K562 (cell line): ENCODE results near the gene CDC14B. TPM values are rescaled to one million over a fixed set of nuclear protein-coding genes. Genes with fewer than 3 reads are reported as not detected.

Experiments
- ATAC-seq: fragments of 200-7000 bp; cut with Tn5 transposase; 3 replicates; pipeline ENCODE4 v1.9.1; 2020; ENCODE audit warnings: moderate library complexity
- BruUV-seq: library from RNA; stranded (reverse); fragments of 400-500 nt; replicated peaks from 2 replicates; lab custom pipeline; 2021; lab: Mats Ljungman, UMichigan
- CTCF ChIA-PET: fragments of 300-600 bp; formaldehyde crosslinking; extraction: SDS; loops from one replicate; lab custom pipeline; 2021; ENCODE audit warnings: low intra/inter-chr PET ratio; lab: Yijun Ruan, JAX
- POLR2A ChIA-PET: fragments of 300-600, 350-650 bp; sonication (Branson Sonifier 250); formaldehyde crosslinking; extraction: SDS; loops from one replicate; lab custom pipeline; 2021; ENCODE audit warnings: antibody characterized with exemption, inconsistent platforms; lab: Yijun Ruan, JAX
- DNase-seq, 4 experiments: peaks; one replicate each; pipeline versions ENCODE4 v3.0.0 to v3.0.0-alpha.2; 2011 to 2018; ENCODE audit warnings: low spot score in 3 of 4, mixed read lengths in 3 of 4; ENCODE audit errors: extremely low read depth in 1 of 4
- FAIRE-seq: peaks from 2 replicates; lab custom pipeline; 2011; peaks lifted over from hg19 to GRCh38; lab: Jason Lieb, UNC
- H2AFZ ChIP-seq: 2 replicates; pipeline ENCODE4 v1.6.0; 2011; ENCODE audit warnings: low read depth, low read length, control low read depth, inconsistent platforms
- H3K27ac ChIP-seq: fragments of 200-600 bp; 3 replicates; pipeline ENCODE4 v1.8.0; 2011; ENCODE audit warnings: low read depth, mild to moderate bottlenecking, control low read depth, inconsistent platforms, low read length, moderate library complexity, mixed read lengths; ENCODE audit errors: extremely low read depth
- H3K27me3 ChIP-seq, 2 experiments: fragments of 300-600 bp in 1 of 2; 2 replicates in 1 of 2; 3 replicates in 1 of 2; pipeline versions ENCODE4 v1.6.0 to v1.8.0; 2011; ENCODE audit warnings: inconsistent platforms in 2 of 2, low read length in 2 of 2, mild to moderate bottlenecking in 1 of 2, mixed read lengths in 1 of 2, moderate library complexity in 1 of 2; ENCODE audit not compliant: control insufficient read depth in 2 of 2, insufficient read depth in 2 of 2
- H3K36me3 ChIP-seq: fragments of 300-600 bp; 3 replicates; pipeline ENCODE4 v1.8.0; 2011; ENCODE audit warnings: mild to moderate bottlenecking, low read length, inconsistent platforms; ENCODE audit not compliant: control insufficient read depth, insufficient read depth
- H3K4me1 ChIP-seq, 2 experiments: fragments of 200-600 bp in 1 of 2; replicated peaks in 1 of 2; 2 replicates in 1 of 2; 3 replicates in 1 of 2; pipeline versions ENCODE4 v1.5.1 to v1.8.0; 2011; ENCODE audit warnings: inconsistent platforms in 2 of 2, low read length in 2 of 2, mild to moderate bottlenecking in 1 of 2, mixed read lengths in 1 of 2, moderate library complexity in 1 of 2; ENCODE audit not compliant: control insufficient read depth in 2 of 2, insufficient read depth in 2 of 2
- H3K4me2 ChIP-seq: 2 replicates; pipeline ENCODE4 v1.6.1; 2011; ENCODE audit warnings: low read length, control low read depth, inconsistent platforms, mixed read lengths; ENCODE audit not compliant: insufficient read depth
- H3K4me3 ChIP-seq: fragments of 200-600 bp; sonication (generic), shearing (Covaris generic); 2 replicates; pipeline ENCODE4 v1.5.1; 2016; ENCODE audit warnings: control low read depth, inconsistent platforms
- H3K79me2 ChIP-seq: fragments of 200-600 bp; 3 replicates; pipeline ENCODE4 v1.8.0; 2011; ENCODE audit warnings: low read length, inconsistent platforms; ENCODE audit not compliant: control insufficient read depth, insufficient read depth
- H3K9ac ChIP-seq, 2 experiments: 2 replicates each; pipeline versions ENCODE4 v1.6.0 to v1.6.1; 2011; ENCODE audit warnings: low read depth in 2 of 2, low read length in 2 of 2, control low read depth in 1 of 2, inconsistent platforms in 1 of 2, mild to moderate bottlenecking in 1 of 2, mixed read lengths in 1 of 2; ENCODE audit not compliant: insufficient read depth in 1 of 2
- H3K9me1 ChIP-seq: one replicate; pipeline ENCODE4 v1.6.0; 2011; ENCODE audit warnings: inconsistent platforms, mild to moderate bottlenecking, low read length, moderate library complexity; ENCODE audit not compliant: control insufficient read depth, insufficient read depth
- H3K9me3 ChIP-seq: replicated peaks from 2 replicates; pipeline ENCODE4 v1.5.1; 2011; ENCODE audit warnings: low read depth, low read length, inconsistent platforms; ENCODE audit not compliant: control insufficient read depth, insufficient read depth
- H4K20me1 ChIP-seq: replicated peaks from 2 replicates; pipeline ENCODE4 v1.6.1; 2011; ENCODE audit warnings: low read length, inconsistent platforms, mixed read lengths; ENCODE audit not compliant: control insufficient read depth, insufficient read depth
- MCM3 ChIP-seq: fragments of 450-650 bp; IDR thresholded peaks from 2 replicates; pipeline ENCODE4 v1.6.1; 2016
- RHOXF2B ChIP-seq: fragments of 250-450 bp; sonication (Bioruptor Pico); conservative IDR thresholded peaks from 2 replicates; pipeline ENCODE4 v1.5.1; 2021
- WGBS: fragments of 100-300 bp; shearing (Covaris generic); methylation state at CpG from one replicate; pipeline ENCODE4 v1.1.6; 2016; ENCODE audit warnings: low coverage, mixed read lengths; ENCODE audit not compliant: insufficient coverage; ENCODE audit errors: missing lambda C conversion rate; 5-methylcytosine and 5-hydroxymethylcytosine counted together
- in situ Hi-C: fragments of 300-500 bp; cut with MboI; formaldehyde crosslinking; loops from 4 replicates; pipeline ENCODE4 v1.15.0; 2018; ENCODE audit warnings: inconsistent platforms, mixed read lengths
- intact Hi-C: fragments of 100-400 bp; cut with micrococcal nuclease; formaldehyde crosslinking; loops from 2 replicates; pipeline ENCODE4 v1.14.2; 2022
- polyA plus RNA-seq, 8 experiments: library from polyadenylated mRNA; depleted of rRNA in 4 of 8; stranded (reverse) in 5 of 8; unstranded in 3 of 8; fragments of >200 nt; fragmentation: Nextera tagmentation in 2 of 8; fragmentation: Illumina TruSeq in 1 of 8; extraction: Ambion mirVana in 2 of 8; extraction: Trizol in 1 of 8; gene quantifications; 2 replicates each; pipeline versions ENCODE4 v1.2.1 to v1.2.3, GENCODE V29; 2011 to 2014; ENCODE audit warnings: inconsistent platforms in 1 of 8, missing spikeins in 1 of 8
- total RNA-seq, 7 experiments: library from RNA; depleted of rRNA in 6 of 7; stranded (reverse); fragments of >200 nt in 6 of 7; fragmentation: Illumina TruSeq in 2 of 7; extraction: Trizol in 2 of 7; gene quantifications; 2 replicates each; pipeline versions ENCODE4 v1.2.1 to v1.2.3, GENCODE V29; 2011 to 2021; ENCODE audit warnings: low replicate concordance in 1 of 7
- TF ChIP-seq, protein P1 (sequence below): fragments of 450-650 bp; IDR thresholded peaks from 2 replicates; pipeline ENCODE4 v1.6.1; 2018; ENCODE audit not compliant: partially characterized antibody

The CDC14B gene
- total and polyA plus RNA-seq, 9 of the 15 experiments (the other 6 are each of a cell fraction or from before 2014, with no cell fraction given) = 1.4 to 6.0 (median 3.8) TPM

- H3K9me3 ChIP-seq = no peaks in the 10 kb centered on the region; the same call in 1 of the 2 replicates
- in situ Hi-C loops (no loop called here), intact Hi-C loops (no loop called here)
- H3K27me3 ChIP-seq = peaks cover 5 to 6% of the 10 kb centered on the region in 2 experiments; a peak in 3 of 5 replicates
- CTCF ChIA-PET = no interaction called here
- no peak overlapping the region for H3K4me2 ChIP-seq
- no peaks in the 10 kb centered on the region for H3K4me1 ChIP-seq
- WGBS = 12% methylated on average over 3 of the region's 3 CpGs
- no peak overlapping the region for H3K27ac ChIP-seq
- no peak overlapping the region for H3K4me3 ChIP-seq
- no peak for TF ChIP-seq MCM3
- FAIRE-seq (no peak), DNase-seq (no peak), ATAC-seq (no peak)
- no peaks in the 10 kb centered on the region for H4K20me1 ChIP-seq
- H3K36me3 ChIP-seq = no peaks in the 10 kb centered on the region
- no peak overlapping the region for H3K9ac ChIP-seq
- H3K79me2 ChIP-seq = no peaks in the 10 kb centered on the region
- H2AFZ ChIP-seq = no peak overlapping the region
- BruUV-seq = no TSS peak
- H3K9me1 ChIP-seq = no peaks in the 10 kb centered on the region
- POLR2A ChIA-PET = interaction anchor here (0.5 to 0.9 kb wide), 2 partner anchors 15 to 79 kb away, joined by 3 read pairs; no protein-coding TSS in a partner anchor
Measured at GRCh38 chr9:96604004-96604319, 15.7 kb downstream of the CDC14B start.

- Histone ChIP-seq H3K36me3 (no peaks in the 10 kb centered on the region), H3K9ac (no peak overlapping the region), H3K9me1 (no peaks in the 10 kb centered on the region), H3K79me2 (no peaks in the 10 kb centered on the region), H3K9me3 (no peaks in the 10 kb centered on the region), H3K27me3 (peaks cover 5% of the 10 kb centered on the region in 2 experiments; a peak in 2 of 5 replicates), H3K27ac (no peak overlapping the region), H3K4me3 (no peak overlapping the region), H3K4me1 (no peaks in the 10 kb centered on the region), H3K4me2 (no peak overlapping the region), H4K20me1 (no peaks in the 10 kb centered on the region), H2AFZ (no peak overlapping the region)
- BruUV-seq = no TSS peak
- ATAC-seq (no peak), FAIRE-seq (no peak), DNase-seq (no peak)
- WGBS = 37% methylated on average over 8 of the region's 8 CpGs
- intact Hi-C loops (no loop called here), in situ Hi-C loops (no loop called here)
- TF ChIP-seq, protein P1, sequence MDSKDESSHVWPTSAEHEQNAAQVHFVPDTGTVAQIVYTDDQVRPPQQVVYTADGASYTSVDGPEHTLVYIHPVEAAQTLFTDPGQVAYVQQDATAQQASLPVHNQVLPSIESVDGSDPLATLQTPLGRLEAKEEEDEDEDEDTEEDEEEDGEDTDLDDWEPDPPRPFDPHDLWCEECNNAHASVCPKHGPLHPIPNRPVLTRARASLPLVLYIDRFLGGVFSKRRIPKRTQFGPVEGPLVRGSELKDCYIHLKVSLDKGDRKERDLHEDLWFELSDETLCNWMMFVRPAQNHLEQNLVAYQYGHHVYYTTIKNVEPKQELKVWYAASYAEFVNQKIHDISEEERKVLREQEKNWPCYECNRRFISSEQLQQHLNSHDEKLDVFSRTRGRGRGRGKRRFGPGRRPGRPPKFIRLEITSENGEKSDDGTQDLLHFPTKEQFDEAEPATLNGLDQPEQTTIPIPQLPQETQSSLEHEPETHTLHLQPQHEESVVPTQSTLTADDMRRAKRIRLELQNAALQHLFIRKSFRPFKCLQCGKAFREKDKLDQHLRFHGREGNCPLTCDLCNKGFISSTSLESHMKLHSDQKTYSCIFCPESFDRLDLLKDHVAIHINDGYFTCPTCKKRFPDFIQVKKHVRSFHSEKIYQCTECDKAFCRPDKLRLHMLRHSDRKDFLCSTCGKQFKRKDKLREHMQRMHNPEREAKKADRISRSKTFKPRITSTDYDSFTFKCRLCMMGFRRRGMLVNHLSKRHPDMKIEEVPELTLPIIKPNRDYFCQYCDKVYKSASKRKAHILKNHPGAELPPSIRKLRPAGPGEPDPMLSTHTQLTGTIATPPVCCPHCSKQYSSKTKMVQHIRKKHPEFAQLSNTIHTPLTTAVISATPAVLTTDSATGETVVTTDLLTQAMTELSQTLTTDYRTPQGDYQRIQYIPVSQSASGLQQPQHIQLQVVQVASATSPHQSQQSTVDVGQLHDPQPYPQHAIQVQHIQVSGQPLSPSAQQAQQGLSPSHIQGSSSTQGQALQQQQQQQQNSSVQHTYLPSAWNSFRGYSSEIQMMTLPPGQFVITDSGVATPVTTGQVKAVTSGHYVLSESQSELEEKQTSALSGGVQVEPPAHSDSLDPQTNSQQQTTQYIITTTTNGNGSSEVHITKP = peak; percentile 89
- no peak for TF ChIP-seq RHOXF2B (CRISPR knock-in tag)
- CTCF ChIA-PET = no interaction called here
- POLR2A ChIA-PET = interaction anchor here (0.5 to 1.3 kb wide), 3 partner anchors 8 to 80 kb away, joined by 3 to 4 read pairs (median 3); no protein-coding TSS in a partner anchor
Measured at GRCh38 chr9:96603305-96604003, 16.2 kb downstream of the CDC14B start.
